Measurements from ENCODE around the gene NOTCH1.

- no peak for TF ChIP-seq ZNF280D (tag by site-specific recombination; IDR thresholded peaks at IDR 0.05)
- no peak for TF ChIP-seq YY1 (tag by site-specific recombination; IDR thresholded peaks at IDR 0.05)
- TF ChIP-seq, protein P1, sequence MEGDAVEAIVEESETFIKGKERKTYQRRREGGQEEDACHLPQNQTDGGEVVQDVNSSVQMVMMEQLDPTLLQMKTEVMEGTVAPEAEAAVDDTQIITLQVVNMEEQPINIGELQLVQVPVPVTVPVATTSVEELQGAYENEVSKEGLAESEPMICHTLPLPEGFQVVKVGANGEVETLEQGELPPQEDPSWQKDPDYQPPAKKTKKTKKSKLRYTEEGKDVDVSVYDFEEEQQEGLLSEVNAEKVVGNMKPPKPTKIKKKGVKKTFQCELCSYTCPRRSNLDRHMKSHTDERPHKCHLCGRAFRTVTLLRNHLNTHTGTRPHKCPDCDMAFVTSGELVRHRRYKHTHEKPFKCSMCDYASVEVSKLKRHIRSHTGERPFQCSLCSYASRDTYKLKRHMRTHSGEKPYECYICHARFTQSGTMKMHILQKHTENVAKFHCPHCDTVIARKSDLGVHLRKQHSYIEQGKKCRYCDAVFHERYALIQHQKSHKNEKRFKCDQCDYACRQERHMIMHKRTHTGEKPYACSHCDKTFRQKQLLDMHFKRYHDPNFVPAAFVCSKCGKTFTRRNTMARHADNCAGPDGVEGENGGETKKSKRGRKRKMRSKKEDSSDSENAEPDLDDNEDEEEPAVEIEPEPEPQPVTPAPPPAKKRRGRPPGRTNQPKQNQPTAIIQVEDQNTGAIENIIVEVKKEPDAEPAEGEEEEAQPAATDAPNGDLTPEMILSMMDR (tag by site-specific recombination; IDR thresholded peaks at IDR 0.05): no peak
- TF ChIP-seq ZNF792 (tag by site-specific recombination; IDR thresholded peaks at IDR 0.05): no peak
- TF ChIP-seq ZNF654 (tag by site-specific recombination; IDR thresholded peaks at IDR 0.05; ENCODE audit: low read depth): no peak
- no peak for TF ChIP-seq KLF16 (tag by site-specific recombination; IDR thresholded peaks at IDR 0.05)
- no peak for TF ChIP-seq ZSCAN30 (tag by site-specific recombination; IDR thresholded peaks at IDR 0.05)
- TF ChIP-seq ZNF2 (tag by site-specific recombination; IDR thresholded peaks at IDR 0.05): no peak
- no peak for TF ChIP-seq ZBTB44 (tag by site-specific recombination; IDR thresholded peaks at IDR 0.05)
These were observed 26.4 kb upstream of the NOTCH1 start for GRCh38 chr9:136572003-136572827.
